Esophagus squamous epithelium (tissue), 5 donors: ENCODE measurements around the gene WASHC1. TPM values are rescaled to one million over a fixed set of nuclear protein-coding genes. Genes with fewer than 3 reads are reported as not detected.
A peak's percentile ranks its signal among the peaks of the same experiment; 100 is the strongest.
"Not testable (repeated sequence)": the region's sequence is repeated elsewhere in the genome, so short reads cannot be mapped to it uniquely, and the experiment has no call there.

Source experiments
- DNase-seq: peaks from one replicate; lab custom pipeline; 2025; lab: John Stamatoyannopoulos, UW
- H3K27ac ChIP-seq, 4 donors: fragments of 200-600 bp; sonication (generic); one replicate each; pipeline ENCODE4 v1.5.1; 2016 to 2019; ENCODE audit warnings: mild to moderate bottlenecking in 1 of 4
- H3K27me3 ChIP-seq, 4 donors: fragments of 200-600 bp; sonication (generic); 1 replicate in 3 of 4; 2 replicates in 1 of 4; pipeline versions ENCODE4 v1.5.1 to v1.6.0; 2017 to 2021; ENCODE audit warnings: antibody characterized with exemption in 1 of 4
- H3K36me3 ChIP-seq, 3 donors: fragments of 200-600 bp; sonication (generic); one replicate each; pipeline ENCODE4 v1.5.1; 2016 to 2019
- H3K4me1 ChIP-seq, 3 donors: fragments of 200-600 bp; sonication (generic); one replicate each; pipeline ENCODE4 v1.5.1; 2017 to 2019
- H3K4me3 ChIP-seq, 4 donors: fragments of 200-600 bp; sonication (generic); 1 replicate in 3 of 4; 2 replicates in 1 of 4; pipeline ENCODE4 v1.5.1; 2016 to 2019; ENCODE audit warnings: mild to moderate bottlenecking in 2 of 4, moderate library complexity in 1 of 4
- H3K9me3 ChIP-seq, 3 donors: fragments of 200-600 bp; sonication (generic); one replicate each; pipeline ENCODE4 v1.5.1; 2016 to 2019
- WGBS, 2 donors: methylation state at CpG; one replicate each; pipeline ENCODE4 v1.1.5; 2018; 5-methylcytosine and 5-hydroxymethylcytosine counted together
- intact Hi-C: fragments of 100-400 bp; cut with DNase I; formaldehyde crosslinking; loops from one replicate; pipeline ENCODE4 v1.15.0; 2022
- total RNA-seq, 4 donors: library from RNA; depleted of rRNA; stranded (reverse); fragments of >200 nt; gene quantifications; one replicate each; pipeline ENCODE4 v1.1.0, GENCODE V29; 2016
- donor health status: DM: yes; HTN: yes; CAD: no.

The WASHC1 gene
- total RNA-seq, 4 donors from 2014 or later = 1.5 to 4.5 (median 3.0) TPM

- H3K27ac ChIP-seq, DNase-seq, H3K4me1 ChIP-seq, H3K36me3 ChIP-seq, intact Hi-C loops, H3K27me3 ChIP-seq, H3K9me3 ChIP-seq, H3K4me3 ChIP-seq: not testable (repeated sequence)
- 74 to 79% methylated on average over 3 of the region's 3 CpGs for WGBS, 2 donors
Measured at GRCh38 chr9:44416-44815, 15.2 kb upstream of the WASHC1 start.

- H3K4me1 ChIP-seq, H3K4me3 ChIP-seq, H3K36me3 ChIP-seq, H3K27ac ChIP-seq, intact Hi-C loops, H3K27me3 ChIP-seq, DNase-seq, H3K9me3 ChIP-seq: not testable (repeated sequence)
- 74 to 77% methylated on average over 3 of the region's 3 CpGs for WGBS, 2 donors
Measured at GRCh38 chr9:43636-44035, 14.4 kb upstream of the WASHC1 start.

- DNase-seq, intact Hi-C loops, H3K4me3 ChIP-seq, H3K27ac ChIP-seq, H3K36me3 ChIP-seq, H3K9me3 ChIP-seq, H3K27me3 ChIP-seq, H3K4me1 ChIP-seq: not testable (repeated sequence)
- 80% methylated on average over 1 of the region's 3 CpGs; no CpG with 5 or more reads in 1 of the 2 donors for WGBS, 2 donors
Measured at GRCh38 chr9:43116-43515, 13.9 kb upstream of the WASHC1 start.

- H3K27me3 ChIP-seq, H3K4me1 ChIP-seq, H3K4me3 ChIP-seq, H3K9me3 ChIP-seq, intact Hi-C loops, DNase-seq, H3K36me3 ChIP-seq, H3K27ac ChIP-seq: not testable (repeated sequence)
- 73 to 79% methylated on average over 2 of the region's 2 CpGs for WGBS, 2 donors
Measured at GRCh38 chr9:41819-42218, 12.6 kb upstream of the WASHC1 start.

GRCh38 chr9:41261-41676, 12.0 kb upstream of the WASHC1 start:
- H3K9me3 ChIP-seq, H3K4me3 ChIP-seq, H3K27ac ChIP-seq, intact Hi-C loops, H3K4me1 ChIP-seq, H3K27me3 ChIP-seq, DNase-seq, H3K36me3 ChIP-seq: not testable (repeated sequence)
- WGBS, 2 donors = 52 to 81% methylated on average over 5 to 8 of the region's 9 CpGs

- H3K36me3 ChIP-seq, DNase-seq, H3K9me3 ChIP-seq, intact Hi-C loops, H3K4me1 ChIP-seq, H3K27ac ChIP-seq, H3K4me3 ChIP-seq, H3K27me3 ChIP-seq: not testable (repeated sequence)
- no CpG with 5 or more reads among the region's 6 CpGs for WGBS, 2 donors
Measured at GRCh38 chr9:32308-32707, 3.1 kb upstream of the WASHC1 start.

- intact Hi-C loops, H3K4me1 ChIP-seq, H3K9me3 ChIP-seq, DNase-seq, H3K27me3 ChIP-seq, H3K36me3 ChIP-seq: not testable (repeated sequence)
- Histone ChIP-seq H3K27ac (peak overlapping the region in 2 of 4 donors; percentile 34 to 55), H3K4me3 (peak overlapping the region; percentile 22 to 69 (median 40))
- WGBS, 2 donors = no CpG with 5 or more reads among the region's 30 CpGs
Measured at GRCh38 chr9:28775-29174, 481 bp downstream of the WASHC1 start.

- intact Hi-C loops, DNase-seq, H3K27me3 ChIP-seq, H3K4me1 ChIP-seq, H3K36me3 ChIP-seq, H3K4me3 ChIP-seq, H3K9me3 ChIP-seq, H3K27ac ChIP-seq: not testable (repeated sequence)
- no CpG with 5 or more reads among the region's 9 CpGs for WGBS, 2 donors
Measured at GRCh38 chr9:21621-22020, 7.6 kb downstream of the WASHC1 start.

GRCh38 chr9:16875-17274, 12.4 kb downstream of the WASHC1 start:
- H3K4me1 ChIP-seq, H3K4me3 ChIP-seq, H3K36me3 ChIP-seq, DNase-seq, intact Hi-C loops, H3K27me3 ChIP-seq, H3K9me3 ChIP-seq, H3K27ac ChIP-seq: not testable (repeated sequence)
- 73% methylated on average over 3 of the region's 6 CpGs; no CpG with 5 or more reads in 1 of the 2 donors for WGBS, 2 donors

- H3K36me3 ChIP-seq, H3K27ac ChIP-seq, H3K9me3 ChIP-seq, DNase-seq, H3K27me3 ChIP-seq, H3K4me1 ChIP-seq, intact Hi-C loops, H3K4me3 ChIP-seq: not testable (repeated sequence)
- 0 to 73% methylated on average over 1 to 3 of the region's 10 CpGs for WGBS, 2 donors
Measured at GRCh38 chr9:14129-14809, 15.0 kb downstream of the WASHC1 start.
